Chondrocyte (in vitro differentiated cells): ENCODE measurements around the gene JUP. TPM values are rescaled to one million over a fixed set of nuclear protein-coding genes. Genes with fewer than 3 reads are reported as not detected.
"Not testable (repeated sequence)": the region's sequence is repeated elsewhere in the genome, so short reads cannot be mapped to it uniquely, and the experiment has no call there.

Source experiments
- DNase-seq: peaks from one replicate; pipeline ENCODE4 v3.0.0; 2021; ENCODE audit warnings: mixed read lengths, low spot score
- H3K27ac Mint-ChIP-seq: one replicate; pipeline ENCODE4 v1.8.0; 2021; ENCODE audit warnings: mild to moderate bottlenecking, moderate library complexity, mixed read lengths; ENCODE audit not compliant: unreplicated experiment
- H3K27me3 Mint-ChIP-seq: 2 replicates; pipeline ENCODE4 v1.8.0; 2021; ENCODE audit warnings: low read depth, mixed read lengths
- H3K36me3 Mint-ChIP-seq: 2 replicates; pipeline ENCODE4 v1.8.0; 2021; ENCODE audit warnings: low read depth, mixed read lengths
- H3K4me1 Mint-ChIP-seq: 2 replicates; pipeline ENCODE4 v1.8.0; 2021; ENCODE audit warnings: low read depth, mild to moderate bottlenecking, mixed read lengths
- H3K4me3 Mint-ChIP-seq: one replicate; pipeline ENCODE4 v1.8.0; 2021; ENCODE audit warnings: mild to moderate bottlenecking, moderate library complexity, mixed read lengths; ENCODE audit not compliant: unreplicated experiment
- H3K9me3 Mint-ChIP-seq: 2 replicates; pipeline ENCODE4 v1.8.0; 2021; ENCODE audit warnings: low read depth, mixed read lengths
- CTCF ChIP-seq: fragments of 200-600 bp; sonication (generic); IDR thresholded peaks from 2 replicates; pipeline ENCODE4 v1.5.0; 2021; ENCODE audit warnings: antibody characterized with exemption, mild to moderate bottlenecking, moderate library complexity
- long read RNA-seq: library from polyadenylated mRNA; stranded (forward); transcript quantifications from one replicate; pipeline ENCODE4 v2.0.0, GENCODE V29; 2021
- total RNA-seq: library from RNA; stranded (reverse); gene quantifications from 3 replicates; pipeline ENCODE4 v1.2.1, GENCODE V29; 2021

Gene JUP
- 8.1 to 22.0 TPM (median 18.8 TPM) in 3 replicates for total RNA-seq
- long read RNA-seq, transcript JUP-201 (15 exons, 3,200 nt) = major isoform, 15 of 30 reads
- long read RNA-seq, transcript JUP-203 (14 exons, 3,497 nt) = minor isoform, 5 of 30 reads
- long read RNA-seq, partial matches to known transcripts = 5 of 30 reads
- long read RNA-seq, other reads (novel, unspliced or antisense) = 5 of 30 reads

- Mint-ChIP-seq H3K4me3 (peak within 1 kb of the TSS; percentile 57), H3K9me3 (no peaks in the 10 kb centered on the region), H3K27ac (no peak within 1 kb of the TSS), H3K27me3 (no peaks in the 10 kb centered on the region), H3K36me3 (peaks cover 2% of the 10 kb centered on the region), H3K4me1 (peaks cover 22% of the 10 kb centered on the region)
- TF ChIP-seq CTCF = peak; percentile 87
- peak; percentile 99 for DNase-seq
These were observed at the start of gene JUP for GRCh38 chr17:41786227-41787020. TSS of gene JUP (minus strand) at chr17:41786711. CDS start at chr17:41771854, 14,857 bp downstream.

- peak; percentile 84 for DNase-seq
- Mint-ChIP-seq H3K9me3 (no peaks in the 10 kb centered on the region), H3K27ac (peak within 1 kb of the TSS; percentile 27), H3K4me3 (peak within 1 kb of the TSS; percentile 72), H3K4me1 (peaks cover 17% of the 10 kb centered on the region), H3K36me3 (peaks cover 4% of the 10 kb centered on the region), H3K27me3 (no peaks in the 10 kb centered on the region)
- TF ChIP-seq CTCF = no peak
These were observed 49.5 kb upstream of the JUP start, which contains the start of gene NT5C3B for GRCh38 chr17:41835800-41836549. TSS of gene NT5C3B (minus strand) at chr17:41836232. CDS start at chr17:41836193, 39 bp downstream.

GRCh38 chr17:41835214-41835799, 48.8 kb upstream of the JUP start:
- no peak for DNase-seq
- Mint-ChIP-seq H3K27ac (no peak overlapping the region), H3K9me3 (no peaks in the 10 kb centered on the region), H3K4me3 (peak overlapping the region; percentile 72), H3K4me1 (peaks cover 17% of the 10 kb centered on the region), H3K36me3 (peaks cover 9% of the 10 kb centered on the region), H3K27me3 (no peaks in the 10 kb centered on the region)
- TF ChIP-seq CTCF = no peak

GRCh38 chr17:41829961-41830360, 43.5 kb upstream of the JUP start:
- not testable (repeated sequence) for H3K27me3 Mint-ChIP-seq, H3K27ac Mint-ChIP-seq, H3K9me3 Mint-ChIP-seq, H3K4me3 Mint-ChIP-seq, H3K4me1 Mint-ChIP-seq
- peak; percentile 10 for DNase-seq
- H3K36me3 Mint-ChIP-seq = peaks cover 16% of the 10 kb centered on the region

- no peaks in the 10 kb centered on the region for H3K9me3 Mint-ChIP-seq
- no peaks in the 10 kb centered on the region for H3K4me1 Mint-ChIP-seq
- H3K4me3 Mint-ChIP-seq = no peak overlapping the region
- peak; percentile 34 for DNase-seq
- TF ChIP-seq CTCF = no peak
- no peak overlapping the region for H3K27ac Mint-ChIP-seq
- no peaks in the 10 kb centered on the region for H3K27me3 Mint-ChIP-seq
- H3K36me3 Mint-ChIP-seq = peaks cover 13% of the 10 kb centered on the region
These were observed 38.8 kb upstream of the JUP start for GRCh38 chr17:41825175-41825845.
